Mucosa of descending colon (tissue), 3 donors: ENCODE data around the gene FEM1C. TPM values are rescaled to one million over a fixed set of nuclear protein-coding genes. Genes with fewer than 3 reads are reported as not detected.

Experiments used
- ATAC-seq: fragments of 200-7000 bp; cut with Tn5 transposase; one replicate; pipeline ENCODE4 v1.9.1; 2020; ENCODE audit warnings: mild to moderate bottlenecking, moderate library complexity
- DNase-seq, 3 donors: peaks; one replicate each; pipeline ENCODE4 v3.0.0-alpha.2; 2020
- H3K36me3 ChIP-seq: fragments of 200-600 bp; one replicate; pipeline ENCODE4 v1.8.0; 2021; ENCODE audit warnings: low read depth, mild to moderate bottlenecking
- H3K4me1 ChIP-seq: fragments of 200-600 bp; one replicate; pipeline ENCODE4 v1.8.0; 2021; ENCODE audit warnings: low read depth, mild to moderate bottlenecking
- H3K4me3 ChIP-seq: fragments of 200-600 bp; one replicate; pipeline ENCODE4 v1.8.0; 2021; ENCODE audit warnings: mild to moderate bottlenecking
- H3K9me3 ChIP-seq: fragments of 200-600 bp; one replicate; pipeline ENCODE4 v1.8.0; 2021; ENCODE audit warnings: mild to moderate bottlenecking
- CTCF ChIP-seq: fragments of 200-600 bp; IDR thresholded peaks from one replicate; pipeline ENCODE4 v1.8.0; 2022; ENCODE audit warnings: antibody characterized with exemption, mild to moderate bottlenecking
- intact Hi-C, 2 donors: fragments of 100-400 bp; cut with DNase I in 1 of 2; cut with micrococcal nuclease in 1 of 2; formaldehyde crosslinking; loops; one replicate each; pipeline versions ENCODE4 v1.11.0 to v1.11.1; 2022; cut with DNase I, micrococcal nuclease
- long read RNA-seq, 2 donors: library from polyadenylated mRNA; unstranded; transcript quantifications; one replicate each; pipeline ENCODE4 v2.0.0, GENCODE V29; 2019 to 2021
- total RNA-seq, 3 donors: library from RNA; stranded (reverse); fragmentation: NEBNext Ultra II Directional in 2 of 3; extraction: Animal tissue kit (Norgen Biotek cat#: 25700) in 2 of 3; gene quantifications; one replicate each; pipeline versions ENCODE4 v1.2.1 to v1.2.4, GENCODE V29; 2021 to 2023
- donor health status: DM: no; HTN: no; CAD: no; lungs with moderate emphysema.
- donor health status: DM: no; HTN: no; CAD: no.
- donor health status: DM: no; HTN: yes; CAD: no.

Gene FEM1C
- total RNA-seq = 10 to 100 TPM; 31.1 to 37.7 (median 33.5) TPM
- long read RNA-seq, donor 1, full-length matches to known transcripts = 23 of 26 reads
- long read RNA-seq, donor 1, partial matches to known transcripts = 0 of 26 reads
- long read RNA-seq, donor 1, other reads (novel, unspliced or antisense) = 3 of 26 reads
- long read RNA-seq, donor 2, full-length matches to known transcripts = 10 of 12 reads
- long read RNA-seq, donor 2, partial matches to known transcripts = 0 of 12 reads
- long read RNA-seq, donor 2, other reads (novel, unspliced or antisense) = 2 of 12 reads

- TF ChIP-seq CTCF = no peak
- no peaks in the 10 kb centered on the region for H3K36me3 ChIP-seq
- intact Hi-C loops = loop anchor here in 1 of 2 donors (5.0 kb wide), 1 partner anchor 298 kb away; the partner anchor contains the start of genes AP3S1 and ATG12
- peaks cover 11% of the 10 kb centered on the region for H3K9me3 ChIP-seq
- peak within 1 kb of the TSS; percentile 80 for H3K4me3 ChIP-seq
- H3K4me1 ChIP-seq = peaks cover 21% of the 10 kb centered on the region
- ATAC-seq = peak; percentile 95
- peak; percentile 99 for DNase-seq
These were observed at the start of gene FEM1C for GRCh38 chr5:115544436-115545350. TSS of gene FEM1C (minus strand) at chr5:115544775. CDS start at chr5:115543493, 1,282 bp downstream.

- Histone ChIP-seq H3K4me1 (no peaks in the 10 kb centered on the region), H3K36me3 (no peaks in the 10 kb centered on the region), H3K4me3 (no peak overlapping the region), H3K9me3 (no peaks in the 10 kb centered on the region)
- DNase-seq (no peak), ATAC-seq (peak; percentile 72)
- intact Hi-C loops = loop anchor here in 1 of 2 donors (5.0 kb wide), 1 partner anchor 282 kb away; no protein-coding TSS in a partner anchor
- no peak for TF ChIP-seq CTCF
These were observed 44.5 kb upstream of the FEM1C start for GRCh38 chr5:115589043-115589442.

GRCh38 chr5:115588640-115589039 lies 44.1 kb upstream of the FEM1C start:
- ATAC-seq = no peak
- H3K4me1 ChIP-seq = no peaks in the 10 kb centered on the region
- no peak overlapping the region for H3K4me3 ChIP-seq
- no peaks in the 10 kb centered on the region for H3K9me3 ChIP-seq
- DNase-seq = no peak
- TF ChIP-seq CTCF = no peak
- no peaks in the 10 kb centered on the region for H3K36me3 ChIP-seq
- intact Hi-C loops = loop anchor here in 1 of 2 donors (5.0 kb wide), 1 partner anchor 281 kb away; no protein-coding TSS in a partner anchor

- Histone ChIP-seq H3K36me3 (no peaks in the 10 kb centered on the region), H3K4me1 (no peaks in the 10 kb centered on the region), H3K4me3 (no peak overlapping the region), H3K9me3 (no peaks in the 10 kb centered on the region)
- ATAC-seq (peak; percentile 42), DNase-seq (no peak)
- TF ChIP-seq CTCF = no peak
- intact Hi-C loops = loop anchor here in 1 of 2 donors (5.0 kb wide), 1 partner anchor 279 kb away; no protein-coding TSS in a partner anchor
These were observed 42.1 kb upstream of the FEM1C start for GRCh38 chr5:115586525-115587146.

GRCh38 chr5:115585265-115585664 lies 40.7 kb upstream of the FEM1C start:
- intact Hi-C loops = loop anchor here in 1 of 2 donors (5.0 kb wide), 1 partner anchor 278 kb away; no protein-coding TSS in a partner anchor
- no peak for TF ChIP-seq CTCF
- ATAC-seq = no peak
- Histone ChIP-seq H3K36me3 (no peaks in the 10 kb centered on the region), H3K4me3 (no peak overlapping the region), H3K9me3 (no peaks in the 10 kb centered on the region), H3K4me1 (no peaks in the 10 kb centered on the region)
- no peak for DNase-seq
